HG03175 (cell line): ENCODE data around the gene HNRNPM.
A peak's percentile ranks its signal among the peaks of the same experiment; 100 is the strongest.
"Not testable (repeated sequence)": the region's sequence is repeated elsewhere in the genome, so short reads cannot be mapped to it uniquely, and the experiment has no call there.

ENCODE experiments used
- ATAC-seq: cut with Tn5 transposase; IDR thresholded peaks from one replicate; pipeline ENCODE4 v1.9.1; 2021; ENCODE audit warnings: mild to moderate bottlenecking, moderate library complexity; ENCODE audit not compliant: unreplicated experiment

Gene HNRNPM

DNA sequence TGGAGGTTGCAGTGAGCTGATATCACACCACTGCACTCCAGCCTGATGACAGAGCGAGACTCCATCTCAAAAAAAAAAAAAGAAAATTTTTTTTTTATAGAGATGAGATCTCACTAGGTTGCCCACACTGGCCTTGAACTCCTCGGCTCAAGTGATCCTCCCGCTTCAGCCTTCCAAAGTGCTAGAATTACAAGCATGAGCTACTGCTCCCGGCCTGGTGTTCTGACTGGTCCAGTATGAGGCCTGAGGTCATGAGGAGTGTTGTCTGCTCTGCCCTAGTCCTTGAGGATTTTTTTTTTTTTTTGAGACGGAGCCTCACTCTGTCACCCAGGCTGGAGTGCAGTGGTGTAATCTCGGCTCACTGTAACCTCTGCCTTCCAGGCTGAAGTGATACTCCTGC, 19.4 kb upstream of the HNRNPM start:
- ATAC-seq: not testable (repeated sequence)

DNA sequence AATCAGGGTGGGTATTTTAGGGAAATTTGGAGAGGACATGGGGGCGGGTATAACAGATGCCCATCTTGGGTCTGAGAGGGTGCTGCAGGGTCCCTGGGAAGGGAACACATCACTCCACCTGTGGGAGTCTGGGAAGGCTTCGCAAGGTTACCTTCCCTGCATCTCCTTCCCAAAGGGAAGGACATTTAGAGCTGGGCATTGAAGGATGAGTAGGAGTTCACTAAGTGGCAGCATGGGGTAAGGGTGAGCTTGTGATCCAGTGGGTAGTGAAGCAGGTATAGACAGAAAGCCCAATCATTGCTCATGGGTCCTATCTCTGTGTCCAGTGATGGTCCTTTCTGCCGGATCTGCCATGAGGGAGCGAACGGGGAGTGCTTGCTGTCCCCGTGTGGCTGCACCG, 18.5 kb upstream of the HNRNPM start:
- ATAC-seq: no peak

DNA sequence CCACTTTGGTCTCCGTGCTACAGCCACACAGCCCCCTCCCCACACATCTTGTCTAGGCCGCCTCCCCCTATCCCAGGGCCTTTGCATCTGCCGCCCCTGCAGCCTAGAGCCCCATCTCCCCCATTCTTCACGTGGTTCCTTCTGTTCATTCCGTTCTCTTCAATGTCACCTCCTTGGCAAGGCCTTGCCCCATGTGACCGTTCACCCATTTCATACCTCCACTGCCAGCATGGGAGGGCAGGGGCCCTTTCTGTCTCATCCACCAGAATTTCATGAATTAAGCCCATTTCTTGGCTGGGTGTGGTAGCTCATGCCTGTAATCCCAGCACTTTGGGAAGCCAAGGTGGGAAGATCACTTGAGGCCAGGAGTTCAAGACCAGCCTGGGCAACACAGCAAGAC, 15.7 kb upstream of the HNRNPM start:
- no peak for ATAC-seq

DNA sequence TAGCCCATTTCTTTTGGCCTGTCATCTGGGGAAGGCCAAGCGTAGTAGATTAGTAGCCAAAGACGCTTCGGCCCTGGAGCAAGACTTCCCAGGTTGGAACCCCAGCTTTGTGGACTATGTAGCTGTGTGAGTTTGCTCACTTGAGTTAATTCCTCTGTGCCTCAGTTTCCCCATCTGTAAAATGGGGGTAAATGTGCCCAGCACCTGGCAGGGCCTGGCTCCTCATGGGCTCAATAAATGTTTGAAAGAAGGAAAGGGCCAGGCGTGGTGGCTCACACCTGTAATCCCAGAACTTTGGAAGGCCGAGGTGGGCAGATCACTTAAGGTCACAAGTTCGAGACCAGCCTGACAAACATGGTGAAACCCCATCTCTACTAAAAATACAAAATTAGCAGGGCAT, 14.9 kb upstream of the HNRNPM start:
- no peak for ATAC-seq

DNA sequence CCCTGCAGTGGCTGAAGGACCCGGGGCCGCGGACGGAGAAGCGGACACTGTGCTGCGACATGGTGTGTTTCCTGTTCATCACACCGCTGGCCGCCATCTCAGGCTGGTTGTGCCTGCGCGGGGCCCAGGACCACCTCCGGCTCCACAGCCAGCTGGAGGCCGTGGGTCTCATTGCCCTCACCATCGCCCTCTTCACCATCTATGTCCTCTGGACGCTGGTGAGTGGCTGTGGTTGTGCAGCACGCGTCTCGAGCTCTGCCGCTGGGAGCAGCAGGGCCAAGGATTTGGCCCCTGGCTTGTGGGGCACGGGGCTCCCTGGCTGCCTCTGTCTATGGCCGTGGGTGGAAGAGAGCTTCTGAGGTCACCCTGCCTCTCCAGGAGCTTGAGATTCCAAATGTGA, 14.1 kb upstream of the HNRNPM start:
- ATAC-seq: no peak

DNA sequence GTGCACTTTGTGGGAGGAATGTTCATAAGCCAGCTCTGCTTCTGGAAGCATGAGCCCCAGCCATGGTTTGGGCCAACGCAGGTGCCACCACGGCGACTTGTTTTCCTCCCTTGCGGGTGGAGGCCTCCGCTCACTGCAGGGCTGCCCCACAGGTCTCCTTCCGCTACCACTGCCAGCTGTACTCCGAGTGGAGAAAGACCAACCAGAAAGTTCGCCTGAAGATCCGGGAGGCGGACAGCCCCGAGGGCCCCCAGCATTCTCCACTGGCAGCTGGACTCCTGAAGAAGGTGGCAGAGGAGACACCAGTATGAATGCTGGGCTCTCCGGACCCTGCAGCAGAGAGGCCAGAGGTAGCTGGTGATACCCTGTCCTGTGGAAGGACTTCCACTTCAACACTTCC, 6.5 kb upstream of the HNRNPM start:
- no peak for ATAC-seq

DNA sequence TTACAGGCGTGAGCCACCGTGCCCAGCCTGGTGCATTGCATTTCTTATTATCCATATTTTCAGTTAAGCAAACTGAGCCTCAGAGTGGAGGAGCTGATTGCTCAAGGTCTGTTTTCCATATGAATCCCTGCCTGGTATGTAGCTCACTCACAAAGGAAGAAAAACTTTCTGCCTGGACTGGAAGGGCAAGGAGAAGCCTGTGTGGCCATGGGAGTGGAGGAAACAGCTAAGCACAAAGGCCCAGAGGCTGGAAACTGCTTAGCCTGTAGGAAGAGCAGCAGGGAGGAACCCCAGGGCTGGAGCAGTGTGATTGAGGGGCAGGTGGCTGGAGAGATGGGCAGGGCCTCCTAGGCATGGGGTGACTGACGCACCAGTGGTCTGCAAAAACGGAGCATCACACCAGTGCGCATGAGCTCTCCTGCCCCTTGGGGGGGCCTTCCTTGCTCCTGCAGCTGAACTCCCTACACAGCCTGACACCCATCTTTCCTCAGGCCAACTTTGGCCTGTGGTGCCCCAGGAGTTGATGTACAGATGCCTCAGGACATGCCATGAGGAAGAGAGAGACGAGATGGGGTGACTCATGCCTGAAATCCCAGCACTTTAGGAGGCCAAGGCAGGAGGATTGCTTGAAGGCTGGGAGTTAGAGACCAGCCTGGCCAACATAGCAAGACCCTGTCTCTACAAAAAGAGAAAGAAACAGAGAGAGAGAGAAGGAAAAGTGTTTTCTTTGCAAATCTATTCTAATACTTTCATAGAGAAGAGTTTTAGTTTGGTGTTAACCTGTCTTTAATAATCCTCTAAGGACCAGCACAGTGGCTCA, 2.8 kb upstream of the HNRNPM start:
- no peak for ATAC-seq

DNA sequence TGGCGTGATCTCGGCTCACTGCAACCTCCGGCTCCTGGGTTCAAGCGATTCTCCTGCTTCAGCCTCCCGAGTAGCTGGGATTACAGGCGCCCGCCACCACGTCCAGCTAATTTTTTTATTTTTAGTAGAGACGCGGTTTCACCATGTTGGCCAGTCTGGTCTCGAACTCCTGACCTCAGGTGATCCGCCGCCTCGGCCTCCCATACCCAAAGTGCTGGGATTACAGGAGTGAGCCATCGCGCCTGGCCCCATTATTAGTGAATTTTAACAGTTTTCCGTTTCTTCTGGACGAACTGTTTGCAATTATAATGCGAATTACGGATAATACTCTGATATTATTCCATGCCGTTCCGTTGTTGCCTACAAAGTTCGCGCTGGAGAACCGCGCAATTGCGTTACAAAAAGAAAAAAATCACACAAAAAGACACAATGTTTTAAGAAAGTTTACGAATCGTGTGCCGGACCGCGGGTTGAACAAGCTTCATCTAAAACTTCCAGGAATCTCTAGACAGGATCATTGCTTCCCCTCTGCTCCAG, 567 bp upstream of the HNRNPM start:
- not testable (repeated sequence) for ATAC-seq

DNA sequence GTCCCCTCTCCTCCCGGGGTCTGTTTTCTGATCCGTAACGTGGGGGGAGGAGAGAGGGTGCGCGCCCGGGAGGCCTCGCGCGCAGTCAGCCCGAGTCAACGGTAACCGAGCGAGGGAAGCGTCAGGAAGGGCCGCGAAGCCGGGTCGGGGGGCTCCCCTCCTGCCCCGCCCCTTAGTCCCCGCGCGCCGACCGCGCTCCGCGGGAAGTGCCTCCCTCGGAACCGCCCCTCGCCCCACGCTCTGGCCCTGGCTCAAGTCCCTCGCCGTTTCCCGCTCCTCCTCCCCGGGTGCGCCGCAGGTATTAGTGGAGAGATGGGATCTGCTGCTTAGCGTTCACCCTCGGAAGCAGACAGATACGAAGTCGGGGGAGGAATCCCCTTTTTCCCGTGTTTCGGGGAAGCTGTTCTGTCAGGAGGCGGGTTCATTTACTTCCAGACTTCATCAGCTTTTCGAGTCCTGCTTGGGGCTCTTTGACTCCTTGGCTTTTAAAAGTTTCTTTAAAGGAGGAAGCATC, 770 bp downstream of the HNRNPM start:
- ATAC-seq: peak; percentile 12

DNA sequence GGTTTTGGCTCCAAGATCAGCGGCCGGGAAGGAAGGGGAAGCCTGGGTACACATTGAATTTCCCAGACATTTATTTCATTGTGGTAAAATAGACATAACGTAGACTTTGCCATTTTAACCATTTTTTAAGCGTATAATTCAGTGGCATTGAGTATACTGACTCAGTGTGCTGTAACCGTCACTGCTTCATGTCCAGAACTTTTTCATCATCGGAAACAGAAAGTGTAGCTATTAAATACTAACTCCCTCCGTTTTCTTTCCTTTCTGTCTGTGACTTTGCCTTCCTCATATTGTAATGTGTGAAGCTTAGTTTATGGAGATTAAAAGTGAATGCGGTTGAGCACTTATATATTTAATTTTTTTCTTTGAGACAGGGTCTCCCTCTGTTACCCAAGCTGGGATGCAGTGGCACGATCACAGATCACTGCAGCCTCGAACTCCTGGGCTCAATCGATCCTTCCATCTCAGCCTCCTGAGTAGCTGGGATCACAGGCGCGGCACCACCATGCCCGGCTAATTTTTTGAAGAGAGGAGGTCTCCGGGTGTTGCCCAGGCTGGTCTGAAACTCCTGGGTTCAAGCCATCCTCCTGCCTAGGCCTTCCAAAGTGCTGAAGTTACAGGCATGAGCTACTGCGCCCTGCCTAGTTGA, 1.4 kb downstream of the HNRNPM start:
- no peak for ATAC-seq

DNA sequence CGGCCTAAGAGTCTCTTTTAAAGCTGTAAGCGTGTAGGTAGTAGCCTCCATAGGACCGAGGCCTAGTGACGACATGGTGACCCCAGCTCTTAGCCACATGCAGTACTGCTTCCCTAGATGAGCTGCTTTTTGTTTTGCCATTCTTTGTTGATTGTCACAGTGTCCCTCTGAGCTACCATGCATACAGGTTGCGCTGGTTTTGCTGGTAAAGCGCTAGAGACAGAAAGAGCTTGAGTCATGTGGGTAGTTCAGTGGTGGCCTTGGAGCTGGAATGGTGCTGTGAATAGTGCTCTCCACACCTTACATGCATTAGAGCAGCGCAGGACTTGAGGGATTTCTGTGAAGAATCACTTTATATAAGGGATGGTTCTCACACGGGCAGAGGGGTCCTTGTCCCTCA, 5.1 kb downstream of the HNRNPM start:
- ATAC-seq: no peak

DNA sequence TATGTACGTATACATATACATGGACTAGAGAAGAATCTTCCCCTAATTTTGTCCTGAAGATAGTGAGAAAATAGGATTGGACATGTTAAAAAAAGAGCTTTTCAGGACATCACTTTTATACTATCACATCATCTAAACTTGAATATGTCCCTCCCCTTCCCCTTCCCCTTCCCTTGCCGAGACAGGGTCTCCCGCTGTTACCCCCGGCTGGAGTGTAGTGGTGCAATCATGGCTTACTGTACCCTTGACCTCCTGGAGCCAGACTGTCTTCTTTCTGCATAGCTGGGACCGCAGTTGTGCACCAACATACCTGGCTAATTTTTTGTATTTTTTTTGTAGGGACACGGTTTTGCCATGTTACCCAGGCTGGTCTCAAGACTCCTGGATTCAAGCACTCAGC, 6.6 kb downstream of the HNRNPM start:
- ATAC-seq: no peak

DNA sequence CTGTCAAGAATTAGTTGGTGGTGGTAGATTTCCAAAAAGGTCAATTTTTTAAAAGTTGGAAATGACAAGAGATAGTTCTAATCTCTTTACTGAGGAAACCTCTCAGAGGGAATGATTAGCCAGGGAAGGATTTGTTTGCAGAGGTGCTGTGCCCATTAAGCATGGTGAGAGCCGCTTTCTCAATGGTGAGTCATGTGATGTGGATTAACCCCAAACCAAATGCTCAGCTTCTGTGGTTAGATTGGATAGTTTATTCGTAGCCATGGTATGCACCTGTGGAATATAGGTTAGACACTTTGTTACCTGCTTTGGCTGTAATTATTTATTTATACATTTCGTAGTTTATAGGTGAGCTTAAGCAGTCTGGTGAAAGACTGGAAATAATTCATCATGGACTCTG, 7.1 kb downstream of the HNRNPM start:
- no peak for ATAC-seq

DNA sequence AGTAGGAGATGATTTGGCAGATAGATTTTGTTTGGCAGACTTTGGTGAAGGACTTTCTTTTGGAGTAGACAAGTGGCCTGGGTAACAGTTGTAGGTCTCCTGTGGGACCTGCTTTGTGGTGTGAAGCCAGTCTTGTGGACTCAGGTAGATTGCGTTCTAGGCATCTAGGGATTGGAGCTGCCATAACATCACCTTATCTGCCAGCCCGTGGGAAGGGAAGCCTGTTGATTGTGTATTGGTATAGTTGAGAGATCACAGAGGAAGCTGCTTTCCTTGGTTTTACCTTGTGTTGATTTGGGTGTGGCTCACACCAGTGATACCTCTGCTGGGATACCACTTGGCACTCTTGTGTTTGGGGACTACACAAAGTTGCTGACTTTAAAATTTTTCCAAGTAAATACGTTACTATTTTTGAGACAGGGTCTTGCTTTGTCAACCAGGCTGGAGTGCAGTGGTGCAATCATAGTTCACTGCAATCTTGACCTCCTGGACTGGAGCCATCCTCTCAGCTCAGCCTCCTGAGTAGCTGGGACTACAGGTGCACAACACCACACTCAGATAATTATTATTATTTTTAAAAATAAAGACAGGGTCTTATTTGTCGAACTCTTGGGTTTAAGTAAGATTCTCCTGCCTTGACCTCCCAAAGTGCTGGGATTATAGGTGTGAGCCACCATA, 7.8 kb downstream of the HNRNPM start:
- ATAC-seq: no peak

DNA sequence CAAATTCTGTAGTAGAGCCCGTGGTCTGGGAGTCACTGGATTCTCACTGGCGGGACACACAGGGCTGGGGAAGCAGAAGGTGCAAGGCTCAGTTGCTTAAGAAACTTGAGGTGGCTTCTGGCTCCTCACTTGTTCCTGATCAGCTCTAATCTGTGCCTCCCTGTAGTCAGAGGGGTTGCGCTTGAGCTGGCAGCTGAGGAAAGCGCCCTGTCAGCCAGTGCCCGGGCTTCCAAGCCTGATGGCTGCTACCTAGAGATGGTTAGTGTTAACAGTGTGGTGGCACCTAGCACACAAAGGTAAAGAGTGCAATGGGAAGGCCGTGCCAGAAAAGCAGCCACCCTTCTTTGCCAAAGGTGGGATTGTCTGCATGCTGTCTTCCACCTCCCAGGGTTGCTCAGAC, 8.8 kb downstream of the HNRNPM start:
- ATAC-seq: no peak

DNA sequence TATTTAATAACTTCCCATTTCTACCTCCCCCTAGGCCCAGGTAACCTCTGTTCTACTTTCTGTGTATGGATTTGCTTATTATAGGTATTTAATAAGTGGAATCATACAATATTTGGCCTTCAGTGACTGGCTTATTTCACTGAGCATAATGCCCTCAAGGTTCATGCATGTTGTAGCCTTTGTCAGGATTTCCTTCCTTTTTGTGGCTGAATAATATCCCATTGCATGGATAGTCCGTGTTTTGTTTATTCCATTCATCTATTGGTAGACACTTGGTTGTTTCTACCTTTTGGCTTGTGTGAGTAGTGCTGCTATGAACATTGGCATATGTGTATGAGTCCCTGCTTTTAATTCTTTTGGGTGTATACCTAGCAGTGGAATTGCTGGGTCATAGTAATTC, 9.4 kb downstream of the HNRNPM start:
- no peak for ATAC-seq

DNA sequence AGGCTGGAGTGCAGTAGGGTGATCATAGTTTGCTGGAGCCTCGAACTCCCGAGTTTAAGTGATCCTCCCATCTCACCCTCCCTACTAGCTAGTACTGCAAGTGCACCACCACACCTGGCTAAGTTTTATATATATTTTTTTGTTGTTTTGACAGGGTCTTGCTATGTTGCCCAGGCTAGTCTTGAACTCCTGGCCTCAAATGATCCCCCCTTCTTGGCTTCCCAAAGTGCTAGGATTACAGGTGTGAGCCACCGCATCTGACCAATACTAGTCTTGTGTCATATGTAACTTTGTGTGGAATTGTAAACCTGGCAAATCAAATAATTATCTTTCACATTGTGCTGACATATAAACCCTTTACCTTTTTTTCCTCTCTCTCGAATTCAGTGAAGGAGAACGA, 10.2 kb downstream of the HNRNPM start:
- ATAC-seq: no peak

DNA sequence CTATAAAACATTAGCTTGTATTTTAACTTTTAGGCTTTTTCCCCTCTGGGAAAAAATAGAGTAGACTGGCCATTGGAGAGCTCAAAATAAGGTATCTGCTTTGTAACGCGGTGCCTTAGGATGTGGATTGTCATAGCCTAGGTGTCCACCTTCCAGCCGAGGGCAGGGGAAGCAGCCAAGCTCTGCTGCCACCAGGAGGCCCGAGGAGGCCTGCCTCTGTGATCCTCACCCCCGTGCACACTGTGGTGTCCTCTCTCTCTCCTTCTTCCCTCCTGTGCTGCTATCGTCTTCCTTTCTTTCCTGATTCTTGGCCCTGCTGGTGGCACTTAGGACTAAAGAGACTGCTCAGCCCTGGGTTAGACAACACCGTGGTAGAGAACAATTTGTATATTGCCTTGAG, 11.3 kb downstream of the HNRNPM start:
- ATAC-seq: no peak

DNA sequence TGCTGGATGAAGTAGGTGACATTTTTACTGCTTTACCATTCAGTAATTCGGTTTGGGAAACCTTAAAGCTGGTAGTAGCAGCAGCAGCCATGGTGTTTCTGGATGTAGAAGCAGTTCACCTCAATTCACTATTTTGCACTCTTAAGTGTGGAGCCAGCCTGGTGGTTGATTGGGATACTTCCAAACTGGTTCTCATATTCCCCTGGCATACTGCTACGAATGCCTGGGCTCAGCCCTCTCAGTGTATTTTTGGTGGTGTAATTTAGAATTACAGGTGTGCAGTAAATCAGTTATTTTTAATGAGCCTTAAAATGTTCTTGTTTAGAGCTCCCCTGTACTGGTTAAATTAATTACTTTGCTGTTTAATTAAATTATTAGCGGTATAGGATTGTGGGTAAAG, 12.4 kb downstream of the HNRNPM start:
- no peak for ATAC-seq

DNA sequence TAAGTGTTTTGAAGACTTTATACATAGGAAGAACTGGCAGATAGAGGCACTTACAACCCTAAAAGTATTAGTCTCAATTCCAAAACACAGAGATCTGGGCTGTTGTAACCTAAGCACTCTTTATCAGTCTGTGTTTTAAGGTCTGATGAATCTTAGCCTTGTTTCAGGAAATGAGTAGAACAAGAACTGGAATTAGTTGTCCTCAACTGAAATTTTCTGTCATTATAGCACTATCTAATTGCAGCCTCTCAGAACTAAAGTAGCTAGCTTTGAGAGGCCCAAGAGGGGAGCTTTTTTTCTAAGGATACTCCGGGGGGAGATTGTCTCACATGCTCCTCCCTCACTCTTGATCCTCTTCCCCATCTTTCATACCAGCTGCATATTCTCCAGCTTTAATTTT, 13.1 kb downstream of the HNRNPM start:
- ATAC-seq: no peak

DNA sequence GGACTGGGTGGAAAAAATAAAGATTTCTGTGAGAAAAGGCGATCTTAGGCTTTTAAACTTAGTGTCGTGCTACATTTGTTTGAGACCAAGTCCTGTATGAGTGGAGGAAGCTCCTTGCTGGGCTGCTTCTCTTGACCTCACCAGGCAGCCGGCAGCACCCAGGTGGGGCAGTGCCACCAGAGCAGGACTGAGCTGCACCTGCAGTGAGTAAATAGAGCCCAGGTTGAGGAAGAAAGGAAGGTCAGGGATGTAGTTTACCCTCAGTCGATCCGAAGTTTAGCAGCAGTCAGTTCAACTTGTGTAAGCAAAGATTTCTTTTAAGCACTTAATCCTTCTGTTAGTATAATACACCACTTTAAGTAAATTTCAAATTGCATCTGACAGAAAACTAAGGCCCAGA, 13.6 kb downstream of the HNRNPM start:
- no peak for ATAC-seq

DNA sequence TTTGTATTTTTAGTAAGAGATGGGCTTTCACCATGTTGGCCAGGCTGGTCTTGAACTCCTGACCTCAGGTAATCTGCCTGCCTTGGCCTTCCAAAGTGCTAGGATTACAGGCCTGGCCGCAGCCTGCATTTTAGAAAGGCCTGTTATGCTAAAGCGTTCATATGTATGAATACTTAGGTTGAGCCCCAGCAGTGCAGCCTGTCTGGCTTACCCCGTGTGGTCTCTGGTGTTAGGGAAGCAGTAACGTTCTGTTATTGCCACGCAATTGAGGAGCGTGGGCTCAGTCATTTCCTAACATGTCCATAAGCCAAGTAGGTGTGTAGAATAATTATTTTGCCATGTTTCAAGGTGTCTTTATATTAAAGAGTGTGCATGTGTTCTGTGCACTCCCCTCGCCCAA, 14.3 kb downstream of the HNRNPM start:
- no peak for ATAC-seq
